K562 (cell line): ENCODE results near the gene TMEM121B. TPM values are rescaled to one million over a fixed set of nuclear protein-coding genes. Genes with fewer than 3 reads are reported as not detected.

ENCODE experiments used
- ATAC-seq: fragments of 200-7000 bp; cut with Tn5 transposase; 3 replicates; pipeline ENCODE4 v1.9.1; 2020; ENCODE audit warnings: moderate library complexity
- BruUV-seq: library from RNA; stranded (reverse); fragments of 400-500 nt; replicated peaks from 2 replicates; lab custom pipeline; 2021; lab: Mats Ljungman, UMichigan
- CTCF ChIA-PET: fragments of 300-600 bp; formaldehyde crosslinking; extraction: SDS; loops from one replicate; lab custom pipeline; 2021; ENCODE audit warnings: low intra/inter-chr PET ratio; lab: Yijun Ruan, JAX
- POLR2A ChIA-PET: fragments of 300-600, 350-650 bp; sonication (Branson Sonifier 250); formaldehyde crosslinking; extraction: SDS; loops from one replicate; lab custom pipeline; 2021; ENCODE audit warnings: antibody characterized with exemption, inconsistent platforms; lab: Yijun Ruan, JAX
- DNase-seq, 4 experiments: peaks; one replicate each; pipeline versions ENCODE4 v3.0.0 to v3.0.0-alpha.2; 2011 to 2018; ENCODE audit warnings: low spot score in 3 of 4, mixed read lengths in 3 of 4; ENCODE audit errors: extremely low read depth in 1 of 4
- FAIRE-seq: peaks from 2 replicates; lab custom pipeline; 2011; peaks lifted over from hg19 to GRCh38; lab: Jason Lieb, UNC
- H2AFZ ChIP-seq: 2 replicates; pipeline ENCODE4 v1.6.0; 2011; ENCODE audit warnings: low read depth, low read length, control low read depth, inconsistent platforms
- H3K27ac ChIP-seq: fragments of 200-600 bp; 3 replicates; pipeline ENCODE4 v1.8.0; 2011; ENCODE audit warnings: low read depth, mild to moderate bottlenecking, control low read depth, inconsistent platforms, low read length, moderate library complexity, mixed read lengths; ENCODE audit errors: extremely low read depth
- H3K27me3 ChIP-seq, 2 experiments: fragments of 300-600 bp in 1 of 2; 2 replicates in 1 of 2; 3 replicates in 1 of 2; pipeline versions ENCODE4 v1.6.0 to v1.8.0; 2011; ENCODE audit warnings: inconsistent platforms in 2 of 2, low read length in 2 of 2, mild to moderate bottlenecking in 1 of 2, mixed read lengths in 1 of 2, moderate library complexity in 1 of 2; ENCODE audit not compliant: control insufficient read depth in 2 of 2, insufficient read depth in 2 of 2
- H3K36me3 ChIP-seq: fragments of 300-600 bp; 3 replicates; pipeline ENCODE4 v1.8.0; 2011; ENCODE audit warnings: mild to moderate bottlenecking, low read length, inconsistent platforms; ENCODE audit not compliant: control insufficient read depth, insufficient read depth
- H3K4me1 ChIP-seq, 2 experiments: fragments of 200-600 bp in 1 of 2; replicated peaks in 1 of 2; 2 replicates in 1 of 2; 3 replicates in 1 of 2; pipeline versions ENCODE4 v1.5.1 to v1.8.0; 2011; ENCODE audit warnings: inconsistent platforms in 2 of 2, low read length in 2 of 2, mild to moderate bottlenecking in 1 of 2, mixed read lengths in 1 of 2, moderate library complexity in 1 of 2; ENCODE audit not compliant: control insufficient read depth in 2 of 2, insufficient read depth in 2 of 2
- H3K4me2 ChIP-seq: 2 replicates; pipeline ENCODE4 v1.6.1; 2011; ENCODE audit warnings: low read length, control low read depth, inconsistent platforms, mixed read lengths; ENCODE audit not compliant: insufficient read depth
- H3K4me3 ChIP-seq: fragments of 200-600 bp; sonication (generic), shearing (Covaris generic); 2 replicates; pipeline ENCODE4 v1.5.1; 2016; ENCODE audit warnings: control low read depth, inconsistent platforms
- H3K79me2 ChIP-seq: fragments of 200-600 bp; 3 replicates; pipeline ENCODE4 v1.8.0; 2011; ENCODE audit warnings: low read length, inconsistent platforms; ENCODE audit not compliant: control insufficient read depth, insufficient read depth
- H3K9ac ChIP-seq, 2 experiments: 2 replicates each; pipeline versions ENCODE4 v1.6.0 to v1.6.1; 2011; ENCODE audit warnings: low read depth in 2 of 2, low read length in 2 of 2, control low read depth in 1 of 2, inconsistent platforms in 1 of 2, mild to moderate bottlenecking in 1 of 2, mixed read lengths in 1 of 2; ENCODE audit not compliant: insufficient read depth in 1 of 2
- H3K9me1 ChIP-seq: one replicate; pipeline ENCODE4 v1.6.0; 2011; ENCODE audit warnings: inconsistent platforms, mild to moderate bottlenecking, low read length, moderate library complexity; ENCODE audit not compliant: control insufficient read depth, insufficient read depth
- H3K9me3 ChIP-seq: replicated peaks from 2 replicates; pipeline ENCODE4 v1.5.1; 2011; ENCODE audit warnings: low read depth, low read length, inconsistent platforms; ENCODE audit not compliant: control insufficient read depth, insufficient read depth
- H4K20me1 ChIP-seq: replicated peaks from 2 replicates; pipeline ENCODE4 v1.6.1; 2011; ENCODE audit warnings: low read length, inconsistent platforms, mixed read lengths; ENCODE audit not compliant: control insufficient read depth, insufficient read depth
- CBX8 ChIP-seq: fragments of 200-600 bp; sonication (generic); IDR thresholded peaks from 2 replicates; pipeline ENCODE4 v1.6.1; 2012; ENCODE audit warnings: borderline replicate concordance, mixed run types, low read depth, mild to moderate bottlenecking, moderate library complexity, mixed read lengths, low read length, control low read depth, inconsistent platforms; ENCODE audit not compliant: poor library complexity, severe bottlenecking; ENCODE audit errors: extremely low read depth
- KLF16 ChIP-seq: IDR thresholded peaks from 2 replicates; pipeline ENCODE4 v1.6.1; 2016; ENCODE audit warnings: antibody characterized with exemption
- MNT ChIP-seq, 2 experiments: fragments of 450-650 bp; conservative IDR thresholded peaks; 2 replicates each; pipeline ENCODE4 v1.6.1; 2017; ENCODE audit warnings: mild to moderate bottlenecking in 2 of 2, moderate library complexity in 2 of 2
- MYC ChIP-seq, 2 experiments: fragments of 250-450 bp in 1 of 2; sonication (Bioruptor Pico) in 1 of 2; IDR thresholded peaks; 2 replicates each; pipeline versions ENCODE4 v1.5.1 to v1.6.1; 2012 to 2021; ENCODE audit warnings: low read depth in 2 of 2, borderline replicate concordance in 1 of 2, improper control_type of control experiment in 1 of 2, low read length in 1 of 2, mild to moderate bottlenecking in 1 of 2, moderate library complexity in 1 of 2
- RBM25 ChIP-seq: fragments of 200-400 bp; formaldehyde crosslinking; IDR thresholded peaks from 2 replicates; pipeline ENCODE4 v1.6.1; 2018; ENCODE audit warnings: low read length, low read depth, moderate library complexity; ENCODE audit not compliant: severe bottlenecking
- THRB ChIP-seq: fragments of 450-650 bp; formaldehyde crosslinking; conservative IDR thresholded peaks from 2 replicates; pipeline ENCODE4 v1.4.0; 2022; ENCODE audit warnings: mild to moderate bottlenecking, missing genetic modification characterization
- ZNF184 ChIP-seq: sonication (generic); formaldehyde crosslinking; IDR thresholded peaks from 2 replicates; pipeline ENCODE4 v1.5.0; 2020; ENCODE audit warnings: missing genetic modification reagents
- ZNF217 ChIP-seq: sonication (generic); formaldehyde crosslinking; IDR thresholded peaks from 2 replicates; pipeline ENCODE4 v1.8.0; 2022; ENCODE audit warnings: mild to moderate bottlenecking, missing genetic modification reagents
- WGBS: fragments of 100-300 bp; shearing (Covaris generic); methylation state at CpG from one replicate; pipeline ENCODE4 v1.1.6; 2016; ENCODE audit warnings: low coverage, mixed read lengths; ENCODE audit not compliant: insufficient coverage; ENCODE audit errors: missing lambda C conversion rate; 5-methylcytosine and 5-hydroxymethylcytosine counted together
- in situ Hi-C: fragments of 300-500 bp; cut with MboI; formaldehyde crosslinking; loops from 4 replicates; pipeline ENCODE4 v1.15.0; 2018; ENCODE audit warnings: inconsistent platforms, mixed read lengths
- intact Hi-C: fragments of 100-400 bp; cut with micrococcal nuclease; formaldehyde crosslinking; loops from 2 replicates; pipeline ENCODE4 v1.14.2; 2022
- polyA plus RNA-seq, 8 experiments: library from polyadenylated mRNA; depleted of rRNA in 4 of 8; stranded (reverse) in 5 of 8; unstranded in 3 of 8; fragments of >200 nt; fragmentation: Nextera tagmentation in 2 of 8; fragmentation: Illumina TruSeq in 1 of 8; extraction: Ambion mirVana in 2 of 8; extraction: Trizol in 1 of 8; gene quantifications; 2 replicates each; pipeline versions ENCODE4 v1.2.1 to v1.2.3, GENCODE V29; 2011 to 2014; ENCODE audit warnings: inconsistent platforms in 1 of 8, missing spikeins in 1 of 8
- total RNA-seq, 7 experiments: library from RNA; depleted of rRNA in 6 of 7; stranded (reverse); fragments of >200 nt in 6 of 7; fragmentation: Illumina TruSeq in 2 of 7; extraction: Trizol in 2 of 7; gene quantifications; 2 replicates each; pipeline versions ENCODE4 v1.2.1 to v1.2.3, GENCODE V29; 2011 to 2021; ENCODE audit warnings: low replicate concordance in 1 of 7

TMEM121B gene
- total and polyA plus RNA-seq, 9 of the 15 experiments (the other 6 are each of a cell fraction or from before 2014, with no cell fraction given) = 0.03 to 0.07 (median 0.03) TPM; not detected in 6

GRCh38 chr22:17104336-17104935 lies 16.7 kb downstream of the TMEM121B start (continued):
- TF ChIP-seq KLF16 = no peak
- TF ChIP-seq RBM25 = no peak
- no peak for TF ChIP-seq ZNF217
- TF ChIP-seq ZNF184 (CRISPR knock-in tag) = no peak
- no peak for TF ChIP-seq MNT (conservative IDR thresholded peaks at IDR 0.05)

- Histone ChIP-seq H4K20me1 (no peaks in the 10 kb centered on the region; the same call in 1 of the 2 replicates), H3K9me3 (no peaks in the 10 kb centered on the region), H3K4me2 (no peak overlapping the region), H3K4me1 (peaks cover 8 to 9% of the 10 kb centered on the region in 2 experiments), H3K9me1 (no peaks in the 10 kb centered on the region), H3K27me3 (no peaks in the 10 kb centered on the region), H2AFZ (no peak overlapping the region), H3K27ac (no peak overlapping the region), H3K9ac (no peak overlapping the region), H3K79me2 (no peaks in the 10 kb centered on the region), H3K4me3 (no peak overlapping the region), H3K36me3 (peaks cover 60% of the 10 kb centered on the region; the same call in 2 of the 3 replicates)
- ChIA-PET POLR2A (no interaction called here), CTCF (no interaction called here)
- 87% methylated on average over 9 of the region's 9 CpGs for WGBS
- in situ Hi-C loops = no loop called here
- DNase-seq (no peak), ATAC-seq (no peak), FAIRE-seq (no peak)
- intact Hi-C loops = no loop called here
- BruUV-seq = no TSS peak
- no peak for TF ChIP-seq MYC (IDR thresholded peaks at IDR 0.05; ENCODE audit: low read depth, low read length)
- no peak for TF ChIP-seq MYC (CRISPR knock-in tag; IDR thresholded peaks at IDR 0.05; ENCODE audit: borderline replicate concordance, low read depth)
- no peak for TF ChIP-seq CBX8
- no peak for TF ChIP-seq THRB (CRISPR knock-in tag)
Measured at GRCh38 chr22:17103351-17103750, 17.8 kb downstream of the TMEM121B start.
